HepG2 (cell line): ENCODE data around the gene CA12. TPM values are rescaled to one million over a fixed set of nuclear protein-coding genes. Genes with fewer than 3 reads are reported as not detected.

Experiments
- ATAC-seq: fragments of 200-7000 bp; cut with Tn5 transposase; 3 replicates; pipeline ENCODE4 v1.9.1; 2020; ENCODE audit warnings: mild to moderate bottlenecking, moderate library complexity
- BruUV-seq: library from RNA; stranded (reverse); fragments of 400-500 nt; replicated peaks from 2 replicates; lab custom pipeline; 2021; lab: Mats Ljungman, UMichigan
- CTCF ChIA-PET: fragments of 300-600 bp; formaldehyde crosslinking; extraction: SDS; loops from one replicate; lab custom pipeline; 2021; ENCODE audit warnings: low total read pairs, inconsistent platforms, low intra/inter-chr PET ratio; lab: Yijun Ruan, JAX
- POLR2A ChIA-PET: fragments of 350-600 bp; sonication (Branson Sonifier 250); formaldehyde crosslinking; loops from one replicate; lab custom pipeline; 2020; ENCODE audit warnings: antibody characterized with exemption, inconsistent platforms; lab: Yijun Ruan, JAX
- DNase-seq: peaks from one replicate; pipeline ENCODE4 v3.0.0-alpha.2; 2015; ENCODE audit warnings: low spot score
- FAIRE-seq: peaks from 3 replicates; lab custom pipeline; 2011; peaks lifted over from hg19 to GRCh38; lab: Jason Lieb, UNC
- H2AFZ ChIP-seq: one replicate; pipeline ENCODE4 v1.6.1; 2011; ENCODE audit warnings: low read length, inconsistent platforms
- H3K27ac ChIP-seq: fragments of 300-600 bp; 3 replicates; pipeline ENCODE4 v1.8.0; 2011; ENCODE audit warnings: mixed run types, mild to moderate bottlenecking, mixed read lengths, low read length, inconsistent platforms; ENCODE audit not compliant: insufficient read depth; ENCODE audit errors: extremely low read length
- H3K27me3 ChIP-seq, 2 experiments: fragments of 200-600 bp in 1 of 2; 2 replicates in 1 of 2; 3 replicates in 1 of 2; pipeline versions ENCODE4 v1.6.0 to v1.8.0; 2011; ENCODE audit warnings: low read length in 2 of 2, mild to moderate bottlenecking in 2 of 2, moderate library complexity in 2 of 2, inconsistent platforms in 1 of 2; ENCODE audit not compliant: insufficient read depth in 2 of 2, control insufficient read depth in 1 of 2
- H3K36me3 ChIP-seq, 2 experiments: fragments of 200-600 bp in 1 of 2; replicated peaks in 1 of 2; 2 replicates in 1 of 2; 3 replicates in 1 of 2; pipeline versions ENCODE4 v1.5.1 to v1.8.0; 2011; ENCODE audit warnings: low read length in 2 of 2, inconsistent platforms in 1 of 2; ENCODE audit not compliant: insufficient read depth in 2 of 2, control insufficient read depth in 1 of 2
- H3K4me1 ChIP-seq: 2 replicates; pipeline ENCODE4 v1.5.1; 2012; ENCODE audit warnings: low read length, inconsistent platforms; ENCODE audit not compliant: insufficient read depth
- H3K4me2 ChIP-seq: 2 replicates; pipeline ENCODE4 v1.6.0; 2011; ENCODE audit warnings: low read depth, low read length, inconsistent platforms
- H3K4me3 ChIP-seq, 3 experiments: fragments of 200-600 bp in 1 of 3; sonication (generic), shearing (Covaris generic) in 1 of 3; replicated peaks in 1 of 3; 2 replicates each; pipeline ENCODE4 v1.5.1; 2011 to 2016; ENCODE audit warnings: low read length in 3 of 3, inconsistent platforms in 2 of 3, low read depth in 2 of 3, mild to moderate bottlenecking in 2 of 3, control low read depth in 1 of 3, mixed read lengths in 1 of 3; ENCODE audit not compliant: insufficient read depth in 1 of 3
- H3K79me2 ChIP-seq: one replicate; pipeline ENCODE4 v1.6.1; 2011; ENCODE audit warnings: low read length, inconsistent platforms; ENCODE audit not compliant: insufficient read depth
- H3K9ac ChIP-seq: 2 replicates; pipeline ENCODE4 v1.6.0; 2011; ENCODE audit warnings: mild to moderate bottlenecking, low read depth, low read length, inconsistent platforms; ENCODE audit not compliant: insufficient read depth
- H3K9me3 ChIP-seq: 2 replicates; pipeline ENCODE4 v1.5.1; 2012; ENCODE audit warnings: mild to moderate bottlenecking, low read length
- H4K20me1 ChIP-seq: 2 replicates; pipeline ENCODE4 v1.6.0; 2011; ENCODE audit warnings: inconsistent platforms, mild to moderate bottlenecking, low read length, moderate library complexity; ENCODE audit not compliant: insufficient read depth
- ADNP ChIP-seq: sonication (generic); formaldehyde crosslinking; IDR thresholded peaks from 2 replicates; pipeline ENCODE4 v1.4.0; 2020; ENCODE audit warnings: missing genetic modification reagents
- BRCA1 ChIP-seq: sonication (generic); formaldehyde crosslinking; IDR thresholded peaks from 2 replicates; pipeline ENCODE4 v1.4.0; 2020; ENCODE audit warnings: missing genetic modification reagents
- MEF2D ChIP-seq: sonication (generic); formaldehyde crosslinking; IDR thresholded peaks from 2 replicates; pipeline ENCODE4 v1.5.1; 2020; ENCODE audit warnings: mild to moderate bottlenecking, missing genetic modification reagents
- NFE2L1 ChIP-seq: sonication (generic); formaldehyde crosslinking; IDR thresholded peaks from 2 replicates; pipeline ENCODE4 v1.4.0; 2020; ENCODE audit warnings: missing genetic modification reagents, mild to moderate bottlenecking, borderline replicate concordance
- SALL1 ChIP-seq: sonication (generic); formaldehyde crosslinking; IDR thresholded peaks from 2 replicates; pipeline ENCODE4 v1.8.0; 2022; ENCODE audit warnings: mild to moderate bottlenecking, missing genetic modification reagents
- SMYD3 ChIP-seq: sonication (generic); formaldehyde crosslinking; IDR thresholded peaks from 2 replicates; pipeline ENCODE4 v1.8.1; 2023; ENCODE audit warnings: mild to moderate bottlenecking, missing genetic modification reagents
- SP5 ChIP-seq: IDR thresholded peaks from 2 replicates; pipeline ENCODE4 v1.6.1; 2016; ENCODE audit warnings: low read depth, borderline replicate concordance
- SPEN ChIP-seq: sonication (generic); formaldehyde crosslinking; IDR thresholded peaks from 2 replicates; pipeline ENCODE4 v1.5.1; 2020; ENCODE audit warnings: low read depth, mild to moderate bottlenecking, missing genetic modification reagents
- ZEB1 ChIP-seq: IDR thresholded peaks from 2 replicates; pipeline ENCODE4 v1.6.1; 2012; ENCODE audit warnings: mild to moderate bottlenecking, low read depth, inconsistent platforms; ENCODE audit not compliant: insufficient replicate concordance
- ZMYM2 ChIP-seq: sonication (generic); formaldehyde crosslinking; IDR thresholded peaks from 2 replicates; pipeline ENCODE4 v1.8.0; 2022; ENCODE audit warnings: mild to moderate bottlenecking, missing genetic modification reagents
- ZNF329 ChIP-seq: sonication (generic); formaldehyde crosslinking; IDR thresholded peaks from 2 replicates; pipeline ENCODE4 v1.9.0; 2021; ENCODE audit warnings: low read depth, mild to moderate bottlenecking, missing genetic modification reagents
- ZNF335 ChIP-seq: sonication (generic); formaldehyde crosslinking; IDR thresholded peaks from 2 replicates; pipeline ENCODE4 v1.4.0; 2020; ENCODE audit warnings: missing genetic modification reagents
- ZNF546 ChIP-seq: sonication (generic); formaldehyde crosslinking; conservative IDR thresholded peaks from 2 replicates; pipeline ENCODE4 v1.8.1; 2023; ENCODE audit warnings: mild to moderate bottlenecking, missing genetic modification reagents
- ZNF549 ChIP-seq: sonication (generic); formaldehyde crosslinking; IDR thresholded peaks from 2 replicates; pipeline ENCODE4 v1.5.0; 2020; ENCODE audit warnings: missing genetic modification reagents
- ZNF562 ChIP-seq: sonication (generic); formaldehyde crosslinking; IDR thresholded peaks from 2 replicates; pipeline ENCODE4 v1.8.0; 2022; ENCODE audit warnings: missing genetic modification reagents, borderline replicate concordance
- WGBS: methylation state at CpG from one replicate; pipeline ENCODE4 v1.1.6; 2017; ENCODE audit warnings: low lambda C conversion rate; 5-methylcytosine and 5-hydroxymethylcytosine counted together
- in situ Hi-C: cut with HindIII; loops from 2 replicates; pipeline ENCODE4 v1.10.0; 2017; ENCODE audit warnings: low pct_unique_long_range_greater_than_20kb; ENCODE audit not compliant: extremely low pct_ligation_motif_present
- intact Hi-C: fragments of 100-400 bp; cut with micrococcal nuclease; formaldehyde crosslinking; loops from one replicate; pipeline ENCODE4 v1.10.0; 2022; ENCODE audit not compliant: unreplicated experiment
- polyA plus RNA-seq, 8 experiments: library from polyadenylated mRNA; depleted of rRNA in 3 of 8; stranded (reverse) in 7 of 8; unstranded in 1 of 8; fragments of >200 nt; fragmentation: Illumina TruSeq in 4 of 8; extraction: Trizol in 4 of 8; gene quantifications; 2 replicates each; pipeline versions ENCODE4 v1.2.1 to v1.2.3, GENCODE V29; 2011 to 2016; ENCODE audit warnings: low read depth in 4 of 8, missing spikeins in 1 of 8, mixed read lengths in 1 of 8; ENCODE audit not compliant: insufficient read depth in 1 of 8
- total RNA-seq, 5 experiments: library from RNA; depleted of rRNA; stranded (reverse); fragments of >200 nt; fragmentation: Illumina TruSeq; extraction: Trizol; gene quantifications; 2 replicates each; pipeline ENCODE4 v1.2.3, GENCODE V29; 2016; ENCODE audit warnings: low read depth in 1 of 5
- TF ChIP-seq, protein P1 (sequence below): IDR thresholded peaks from 2 replicates; pipeline ENCODE4 v1.4.0; 2020; ENCODE audit warnings: mild to moderate bottlenecking, missing genetic modification reagents

Gene CA12
- total and polyA plus RNA-seq, 2 of the 13 experiments (the other 11 are each of a cell fraction or from before 2014, with no cell fraction given), result 0.07 to 0.20 TPM

DNA sequence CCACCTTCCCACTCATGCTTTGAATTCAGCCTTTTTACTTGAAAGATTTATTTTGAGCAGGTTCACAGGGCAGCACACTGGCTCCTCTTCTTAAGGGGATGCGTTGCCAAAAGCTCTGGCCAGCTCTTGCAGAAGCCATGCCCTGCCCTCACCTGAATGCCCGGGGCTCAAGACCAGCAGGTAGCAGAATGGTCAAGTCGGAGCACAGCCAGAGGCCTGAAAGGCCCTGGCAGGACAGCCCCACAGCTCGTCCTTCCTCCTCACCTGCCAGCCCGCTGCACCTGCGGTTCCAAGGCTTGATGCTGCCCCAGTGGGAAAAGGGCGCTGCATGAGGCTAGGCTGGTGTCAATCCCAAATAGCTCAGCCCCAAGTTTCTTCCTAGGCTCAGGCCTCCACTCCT is 13.1 kb downstream of the CA12 start:
- FAIRE-seq, result no peak
- BruUV-seq, result no TSS peak
- H4K20me1 ChIP-seq, result no peaks in the 10 kb centered on the region
- H3K9ac ChIP-seq, result no peak overlapping the region
- ChIA-PET POLR2A (no interaction called here), CTCF (no interaction called here)
- no peaks in the 10 kb centered on the region for H3K36me3 ChIP-seq
- intact Hi-C loops, result no loop called here
- no peak for TF ChIP-seq BRCA1 (CRISPR knock-in tag)
- TF ChIP-seq SALL1 (CRISPR knock-in tag), result no peak
- no peak for TF ChIP-seq ZEB1
- no peak for TF ChIP-seq NFE2L1 (CRISPR knock-in tag)
- no peak for TF ChIP-seq MEF2D
- TF ChIP-seq SMYD3 (CRISPR knock-in tag), result no peak
- TF ChIP-seq ZNF335 (CRISPR knock-in tag), result no peak
- TF ChIP-seq ZNF549 (CRISPR knock-in tag), result no peak
- no peak for TF ChIP-seq ZNF546 (CRISPR knock-in tag)
- TF ChIP-seq, protein P1, sequence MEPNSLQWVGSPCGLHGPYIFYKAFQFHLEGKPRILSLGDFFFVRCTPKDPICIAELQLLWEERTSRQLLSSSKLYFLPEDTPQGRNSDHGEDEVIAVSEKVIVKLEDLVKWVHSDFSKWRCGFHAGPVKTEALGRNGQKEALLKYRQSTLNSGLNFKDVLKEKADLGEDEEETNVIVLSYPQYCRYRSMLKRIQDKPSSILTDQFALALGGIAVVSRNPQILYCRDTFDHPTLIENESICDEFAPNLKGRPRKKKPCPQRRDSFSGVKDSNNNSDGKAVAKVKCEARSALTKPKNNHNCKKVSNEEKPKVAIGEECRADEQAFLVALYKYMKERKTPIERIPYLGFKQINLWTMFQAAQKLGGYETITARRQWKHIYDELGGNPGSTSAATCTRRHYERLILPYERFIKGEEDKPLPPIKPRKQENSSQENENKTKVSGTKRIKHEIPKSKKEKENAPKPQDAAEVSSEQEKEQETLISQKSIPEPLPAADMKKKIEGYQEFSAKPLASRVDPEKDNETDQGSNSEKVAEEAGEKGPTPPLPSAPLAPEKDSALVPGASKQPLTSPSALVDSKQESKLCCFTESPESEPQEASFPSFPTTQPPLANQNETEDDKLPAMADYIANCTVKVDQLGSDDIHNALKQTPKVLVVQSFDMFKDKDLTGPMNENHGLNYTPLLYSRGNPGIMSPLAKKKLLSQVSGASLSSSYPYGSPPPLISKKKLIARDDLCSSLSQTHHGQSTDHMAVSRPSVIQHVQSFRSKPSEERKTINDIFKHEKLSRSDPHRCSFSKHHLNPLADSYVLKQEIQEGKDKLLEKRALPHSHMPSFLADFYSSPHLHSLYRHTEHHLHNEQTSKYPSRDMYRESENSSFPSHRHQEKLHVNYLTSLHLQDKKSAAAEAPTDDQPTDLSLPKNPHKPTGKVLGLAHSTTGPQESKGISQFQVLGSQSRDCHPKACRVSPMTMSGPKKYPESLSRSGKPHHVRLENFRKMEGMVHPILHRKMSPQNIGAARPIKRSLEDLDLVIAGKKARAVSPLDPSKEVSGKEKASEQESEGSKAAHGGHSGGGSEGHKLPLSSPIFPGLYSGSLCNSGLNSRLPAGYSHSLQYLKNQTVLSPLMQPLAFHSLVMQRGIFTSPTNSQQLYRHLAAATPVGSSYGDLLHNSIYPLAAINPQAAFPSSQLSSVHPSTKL (CRISPR knock-in tag), result no peak
- TF ChIP-seq ZNF562 (CRISPR knock-in tag), result no peak
- TF ChIP-seq SPEN, result no peak
- TF ChIP-seq ZNF329 (CRISPR knock-in tag), result no peak
- no peak for TF ChIP-seq SP5 (CRISPR knock-in tag)
- TF ChIP-seq ZMYM2, result no peak
- TF ChIP-seq ADNP, result no peak
- H3K4me3 ChIP-seq, result no peak overlapping the region
- 0 out of 2 replicates have a peak, but pooled peaks cover 4% of the 10 kb centered on the region for H3K4me1 ChIP-seq
- no peaks in the 10 kb centered on the region for H3K9me3 ChIP-seq
- 81% methylated on average over 3 of the region's 7 CpGs for WGBS
- no peak overlapping the region for H2AFZ ChIP-seq
- H3K4me2 ChIP-seq, result no peak overlapping the region
- no peak overlapping the region for H3K27ac ChIP-seq
- H3K79me2 ChIP-seq, result no peaks in the 10 kb centered on the region
- ATAC-seq, result no peak
- no peak for DNase-seq
- in situ Hi-C loops, result no loop called here
- peaks cover 2 to 4% of the 10 kb centered on the region in 2 experiments; a peak in 2 of 5 replicates for H3K27me3 ChIP-seq
